Activated CD8-positive, alpha-beta memory T cell treated with anti-CD3 and anti-CD28 coated beads, Interleukin-2, amount 50 U/mL, for 1 hour (primary cell): ENCODE results near the gene PCNA.
A peak's percentile ranks its signal among the peaks of the same experiment; 100 is the strongest.
"Not testable (repeated sequence)": the region's sequence is repeated elsewhere in the genome, so short reads cannot be mapped to it uniquely, and the experiment has no call there.

Experiments
- DNase-seq: peaks from one replicate; pipeline ENCODE4 v3.0.0-alpha.2; 2020; ENCODE audit errors: extremely low read depth

PCNA gene

GRCh38 chr20:5141615-5142014 lies 21.9 kb upstream of the PCNA start:
- DNase-seq: no peak

GRCh38 chr20:5140195-5140594 lies 20.4 kb upstream of the PCNA start:
- DNase-seq: no peak

- DNase-seq: no peak
These were observed 16.3 kb upstream of the PCNA start for GRCh38 chr20:5136096-5136495.

- DNase-seq: no peak
These were observed 15.7 kb upstream of the PCNA start for GRCh38 chr20:5135363-5136012.

GRCh38 chr20:5133998-5134397 lies 14.2 kb upstream of the PCNA start:
- no peak for DNase-seq

- DNase-seq: no peak
These were observed 11.7 kb upstream of the PCNA start for GRCh38 chr20:5131502-5131901.

- DNase-seq: no peak
These were observed 9.1 kb upstream of the PCNA start for GRCh38 chr20:5128886-5129285.

GRCh38 chr20:5127859-5128424 lies 8.2 kb upstream of the PCNA start:
- DNase-seq: no peak

- peak; percentile 32 for DNase-seq
These were observed 7.6 kb upstream of the PCNA start for GRCh38 chr20:5127204-5127858.

GRCh38 chr20:5126512-5127203 lies 6.9 kb upstream of the PCNA start, which contains the start of gene CDS2:
Gene CDS2 (plus strand): TSS chr20:5127008. CDS start chr20:5127093, 85 bp downstream.
- DNase-seq: peak; percentile 97

GRCh38 chr20:5122873-5123260 lies 3.1 kb upstream of the PCNA start:
- no peak for DNase-seq

GRCh38 chr20:5120185-5120476 lies 373 bp upstream of the PCNA start:
- DNase-seq: no peak

- no peak for DNase-seq
These were observed 669 bp downstream of the PCNA start for GRCh38 chr20:5119143-5119434.

- no peak for DNase-seq
These were observed 1.3 kb downstream of the PCNA start for GRCh38 chr20:5118220-5119142.

- no peak for DNase-seq
These were observed 2.9 kb downstream of the PCNA start for GRCh38 chr20:5116875-5117274.

- DNase-seq: no peak
These were observed 5.4 kb downstream of the PCNA start for GRCh38 chr20:5114403-5114802.

- no peak for DNase-seq
These were observed 6.2 kb downstream of the PCNA start for GRCh38 chr20:5113615-5113986.

- DNase-seq: no peak
These were observed 10.5 kb downstream of the PCNA start for GRCh38 chr20:5109276-5109675.

- no peak for DNase-seq
These were observed 15.3 kb downstream of the PCNA start for GRCh38 chr20:5104479-5104878.

- DNase-seq: peak; percentile 42
These were observed 18.9 kb downstream of the PCNA start for GRCh38 chr20:5100684-5101347.

- DNase-seq: not testable (repeated sequence)
These were observed 19.8 kb downstream of the PCNA start for GRCh38 chr20:5099909-5100308.

- not testable (repeated sequence) for DNase-seq
These were observed 20.7 kb downstream of the PCNA start for GRCh38 chr20:5099009-5099408.
